Tibial artery (tissue), 4 donors: Measurements from ENCODE around the gene MRPL30.
A peak's percentile ranks its signal among the peaks of the same experiment; 100 is the strongest.

Experiments used
- DNase-seq, 2 donors: peaks; one replicate each; pipeline ENCODE4 v3.0.0-alpha.2; 2019
- H3K27ac ChIP-seq, 2 donors: fragments of 200-600 bp; sonication (generic) in 1 of 2; 1 replicate in 1 of 2; 2 replicates in 1 of 2; pipeline ENCODE4 v1.5.1; 2018 to 2019; ENCODE audit warnings: mild to moderate bottlenecking in 1 of 2
- H3K27me3 ChIP-seq, 2 donors: fragments of 200-600 bp; sonication (generic) in 1 of 2; one replicate each; pipeline versions ENCODE4 v1.5.1 to v1.6.0; 2016 to 2019
- H3K36me3 ChIP-seq, 3 donors: fragments of 200-600 bp; sonication (generic) in 2 of 3; one replicate each; pipeline ENCODE4 v1.5.1; 2016 to 2019; ENCODE audit warnings: mild to moderate bottlenecking in 2 of 3
- H3K4me1 ChIP-seq, 4 donors: fragments of 200-600 bp; sonication (generic) in 2 of 4; 1 replicate in 3 of 4; 2 replicates in 1 of 4; pipeline ENCODE4 v1.5.1; 2016 to 2019
- H3K4me3 ChIP-seq, 2 donors: fragments of 200-600 bp; sonication (generic) in 1 of 2; 1 replicate in 1 of 2; 2 replicates in 1 of 2; pipeline ENCODE4 v1.5.1; 2018 to 2019; ENCODE audit warnings: mild to moderate bottlenecking in 2 of 2
- H3K9me3 ChIP-seq, 3 donors: fragments of 200-600 bp; sonication (generic) in 1 of 3; one replicate each; pipeline ENCODE4 v1.5.1; 2016 to 2019
- CTCF ChIP-seq, 2 experiments: fragments of 200-600 bp in 1 of 2; fragments of 450-650 bp in 1 of 2; IDR thresholded peaks; one replicate each; pipeline ENCODE4 v1.5.1; 2017 to 2019; ENCODE audit warnings: antibody characterized with exemption in 2 of 2, mild to moderate bottlenecking in 1 of 2, moderate library complexity in 1 of 2
- intact Hi-C: fragments of 100-400 bp; cut with DNase I; formaldehyde crosslinking; loops from one replicate; pipeline ENCODE4 v1.15.0; 2023; ENCODE audit warnings: low total_unique reads

Gene MRPL30

DNA sequence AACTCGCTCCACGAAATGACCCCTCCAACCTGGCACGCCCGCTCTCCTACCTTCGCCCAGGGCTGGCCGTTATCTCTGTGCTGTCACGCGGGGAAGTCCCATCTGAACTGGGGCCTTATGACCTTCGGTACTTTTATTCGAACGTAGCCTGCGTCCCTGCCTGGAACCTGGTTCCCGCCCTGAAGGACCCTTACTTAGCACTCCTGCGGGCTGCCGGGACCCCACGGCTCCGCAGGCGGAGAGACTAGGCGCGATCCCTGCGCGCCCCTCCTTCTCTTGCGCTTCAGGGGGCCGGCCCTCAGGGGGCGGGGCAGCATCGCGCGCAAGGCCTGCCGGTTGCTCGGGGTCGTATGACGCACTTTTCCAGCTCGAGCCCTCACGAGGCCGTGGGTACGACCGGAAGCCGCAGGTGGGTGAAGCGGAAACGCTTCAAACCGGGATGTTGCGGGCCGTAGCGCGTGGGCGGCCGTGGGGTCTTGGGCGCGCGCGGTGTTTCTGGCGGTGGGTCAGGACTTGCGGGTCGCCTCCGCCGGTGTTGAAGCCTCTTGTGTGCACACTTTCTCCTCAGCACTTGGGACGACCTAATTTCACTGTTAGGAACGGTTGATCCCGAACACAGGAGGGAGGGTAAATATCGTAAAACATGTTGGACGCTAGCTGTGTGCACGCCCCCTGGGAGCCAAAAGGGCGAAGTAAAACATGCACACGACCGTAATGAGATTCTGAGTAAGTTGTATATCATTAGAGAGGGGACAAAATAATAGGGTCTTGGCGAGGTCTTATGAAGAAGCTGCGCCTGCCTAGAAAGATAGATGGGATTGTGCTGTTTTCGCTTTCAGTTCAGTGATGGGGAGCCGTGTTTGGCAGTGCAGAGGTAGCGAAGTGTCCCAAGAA, 26.1 kb upstream of the MRPL30 start, which contains the start of the genes LIPT1 and TSGA10:
Gene LIPT1, plus strand, starts transcription at position 325 of the 894 bp plus-strand sequence. CDS start 6,991 bp downstream, outside the sequence.
Gene TSGA10, minus strand, starts transcription at position 300 of the 894 bp plus-strand sequence. CDS start 45,503 bp downstream, outside the sequence.
- Histone ChIP-seq H3K27ac (peak within 1 kb of the TSS; percentile 84), H3K9me3 (no peaks in the 10 kb centered on the region), H3K27me3 (no peaks in the 10 kb centered on the region), H3K4me1 (peaks cover 0 to 22% (median 11%) of the 10 kb centered on the region in 4 donors), H3K4me3 (peak within 1 kb of the TSS; percentile 80 to 82), H3K36me3 (peaks cover 0 to 13% (median 10%) of the 10 kb centered on the region in 3 donors)
- intact Hi-C loops: no loop called here
- DNase-seq: peak; percentile 90 to 96
- no peak for TF ChIP-seq CTCF (IDR thresholded peaks at IDR 0.05)

- H3K4me1 ChIP-seq: peaks cover 0 to 22% (median 11%) of the 10 kb centered on the region in 4 donors
- no peak overlapping the region for H3K27ac ChIP-seq
- TF ChIP-seq CTCF (IDR thresholded peaks at IDR 0.05): no peak
- H3K9me3 ChIP-seq: no peaks in the 10 kb centered on the region
- intact Hi-C loops: no loop called here
- no peaks in the 10 kb centered on the region for H3K27me3 ChIP-seq
- no peak overlapping the region for H3K4me3 ChIP-seq
- H3K36me3 ChIP-seq: peaks cover 0 to 18% (median 12%) of the 10 kb centered on the region in 3 donors
- DNase-seq: no peak
These were observed 24.1 kb upstream of the MRPL30 start for GRCh38 chr2:99156891-99157290.

DNA sequence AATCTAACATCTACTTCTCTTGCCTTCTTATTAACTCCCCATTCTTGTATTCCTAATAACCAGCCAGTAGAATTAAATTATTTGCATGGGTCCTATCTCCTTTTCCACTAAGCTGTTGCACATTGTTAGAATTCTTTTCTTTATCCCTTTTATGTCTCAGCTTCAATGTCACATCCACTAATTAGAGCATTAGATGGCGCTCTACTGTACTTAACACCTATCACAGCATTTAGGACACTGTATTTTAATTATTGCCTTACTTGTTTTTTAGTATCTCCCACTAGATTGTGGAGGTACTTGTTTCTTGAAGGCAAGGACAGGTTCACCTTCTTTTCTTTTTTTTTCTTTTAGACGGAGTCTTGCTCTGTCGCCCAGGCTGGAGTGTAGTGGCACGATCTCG, 22.4 kb upstream of the MRPL30 start:
- Histone ChIP-seq H3K27ac (no peak overlapping the region), H3K9me3 (no peaks in the 10 kb centered on the region), H3K36me3 (peaks cover 0 to 25% (median 19%) of the 10 kb centered on the region in 3 donors), H3K4me1 (peaks cover 0 to 17% (median 11%) of the 10 kb centered on the region in 4 donors), H3K4me3 (no peak overlapping the region), H3K27me3 (no peaks in the 10 kb centered on the region)
- intact Hi-C loops: no loop called here
- no peak for TF ChIP-seq CTCF (IDR thresholded peaks at IDR 0.05)
- no peak for DNase-seq

- intact Hi-C loops: no loop called here
- TF ChIP-seq CTCF (IDR thresholded peaks at IDR 0.05): no peak
- H3K36me3 ChIP-seq: peaks cover 0 to 25% (median 23%) of the 10 kb centered on the region in 3 donors
These were observed 21.4 kb upstream of the MRPL30 start for GRCh38 chr2:99159594-99159993.

GRCh38 chr2:99166218-99166617, 14.8 kb upstream of the MRPL30 start:
- Histone ChIP-seq H3K4me1 (no peaks in the 10 kb centered on the region), H3K27ac (no peak overlapping the region), H3K4me3 (no peak overlapping the region), H3K9me3 (no peaks in the 10 kb centered on the region), H3K36me3 (peaks cover 31 to 55% (median 46%) of the 10 kb centered on the region in 3 donors), H3K27me3 (no peaks in the 10 kb centered on the region)
- DNase-seq: no peak
- intact Hi-C loops: no loop called here
- TF ChIP-seq CTCF (IDR thresholded peaks at IDR 0.05): no peak

More at GRCh38 chr2:99159594-99159993, 21.4 kb upstream of the MRPL30 start:
- Histone ChIP-seq H3K27ac (no peak overlapping the region), H3K9me3 (no peaks in the 10 kb centered on the region), H3K27me3 (no peaks in the 10 kb centered on the region), H3K4me1 (peaks cover 0 to 10% (median 7%) of the 10 kb centered on the region in 4 donors), H3K4me3 (no peak overlapping the region)
- DNase-seq: no peak
